Islet precursor cell (in vitro differentiated cells): ENCODE data around the gene U2SURP.
A peak's percentile ranks its signal among the peaks of the same experiment; 100 is the strongest.
"Not testable (repeated sequence)": the region's sequence is repeated elsewhere in the genome, so short reads cannot be mapped to it uniquely, and the experiment has no call there.

ENCODE experiments used
- DNase-seq: peaks from one replicate; pipeline ENCODE4 v3.0.0-alpha.2; 2018

The U2SURP gene

GRCh38 chr3:142977399-142977728 is 24.0 kb upstream of the U2SURP start:
- DNase-seq: no peak

GRCh38 chr3:142981108-142981507 is 20.3 kb upstream of the U2SURP start:
- no peak for DNase-seq

DNA sequence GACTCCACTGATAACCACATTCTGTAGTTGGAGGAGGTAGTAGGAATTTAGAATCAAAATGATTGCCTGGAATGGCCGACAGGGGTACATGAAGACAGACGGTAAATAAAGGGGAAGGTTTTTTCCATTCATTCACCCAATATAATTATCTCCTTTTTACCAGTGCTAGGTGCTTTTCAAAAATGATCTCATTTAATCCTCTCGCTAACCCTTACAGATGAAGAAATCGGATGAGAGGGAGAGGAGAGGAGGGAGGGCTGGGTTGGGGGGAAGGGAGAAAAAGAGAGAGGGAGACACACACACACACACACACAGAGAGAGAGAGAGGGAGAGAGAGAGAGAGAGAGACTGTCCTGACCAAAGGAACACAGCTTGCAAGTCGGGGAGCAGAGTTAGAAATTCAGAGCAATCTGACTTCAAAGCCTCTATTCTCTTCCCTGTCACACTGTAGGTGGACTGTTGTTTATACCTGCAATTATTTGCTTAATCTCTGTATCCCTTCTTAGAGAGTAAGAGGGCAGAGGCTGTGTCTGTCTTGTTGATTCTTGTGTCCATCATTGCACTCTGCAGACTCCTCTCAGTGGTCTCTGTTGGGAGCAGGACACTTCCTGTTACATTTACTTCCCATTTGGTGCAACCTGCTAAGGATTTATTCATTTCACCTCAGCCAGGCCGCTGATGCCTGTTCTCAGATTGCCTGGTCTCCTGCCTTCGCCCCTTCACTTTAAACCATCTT is 19.2 kb upstream of the U2SURP start:
- no peak for DNase-seq

DNA sequence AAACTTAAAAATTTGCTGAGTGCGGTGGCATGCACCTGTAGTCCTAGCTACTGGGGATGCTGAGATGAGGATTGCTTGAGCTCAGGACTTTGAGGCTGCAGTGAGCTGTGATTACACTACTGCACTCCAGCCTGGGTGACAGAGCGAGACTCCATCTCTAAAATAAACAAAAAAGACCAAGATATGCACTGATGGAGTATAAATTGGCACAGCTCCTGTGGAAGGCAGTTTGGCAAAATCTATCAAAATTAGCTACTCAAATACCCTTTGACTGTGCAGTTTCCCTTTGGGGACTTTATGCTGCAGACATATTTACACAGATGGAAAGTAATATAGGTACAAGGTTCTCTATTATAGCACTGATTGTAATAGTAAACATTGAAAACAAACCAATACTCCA is 18.1 kb upstream of the U2SURP start:
- no peak for DNase-seq

GRCh38 chr3:142984255-142984654 is 17.1 kb upstream of the U2SURP start:
- DNase-seq: no peak

DNA sequence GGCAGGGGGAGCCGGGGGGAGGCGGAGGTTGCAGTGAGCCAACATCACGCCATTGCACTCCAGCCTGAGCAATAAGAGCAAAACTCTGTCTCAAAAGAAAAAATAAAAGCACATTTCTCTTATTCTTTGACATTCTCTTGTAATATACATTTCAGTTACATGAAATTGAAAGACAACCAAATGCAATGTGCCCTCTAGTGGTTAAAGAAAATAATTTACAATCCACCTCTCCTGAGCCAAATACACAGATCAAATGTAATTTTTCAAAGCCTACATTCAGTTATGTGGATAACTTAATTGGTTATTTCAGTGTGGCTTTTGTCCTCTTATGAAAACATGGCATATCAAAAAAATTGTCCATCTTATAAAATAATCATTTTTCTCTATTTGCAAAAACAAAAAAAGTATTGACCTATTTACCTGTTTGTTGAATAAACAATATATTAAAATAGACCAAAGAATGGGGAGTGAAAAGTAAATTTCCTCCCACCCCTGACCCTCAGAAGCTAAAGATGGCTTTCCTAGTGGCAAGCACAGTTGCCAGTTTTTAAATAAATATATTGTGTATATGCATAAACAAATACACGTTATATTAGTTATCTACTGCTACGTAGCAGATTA is 14.2 kb upstream of the U2SURP start:
- DNase-seq: no peak

DNA sequence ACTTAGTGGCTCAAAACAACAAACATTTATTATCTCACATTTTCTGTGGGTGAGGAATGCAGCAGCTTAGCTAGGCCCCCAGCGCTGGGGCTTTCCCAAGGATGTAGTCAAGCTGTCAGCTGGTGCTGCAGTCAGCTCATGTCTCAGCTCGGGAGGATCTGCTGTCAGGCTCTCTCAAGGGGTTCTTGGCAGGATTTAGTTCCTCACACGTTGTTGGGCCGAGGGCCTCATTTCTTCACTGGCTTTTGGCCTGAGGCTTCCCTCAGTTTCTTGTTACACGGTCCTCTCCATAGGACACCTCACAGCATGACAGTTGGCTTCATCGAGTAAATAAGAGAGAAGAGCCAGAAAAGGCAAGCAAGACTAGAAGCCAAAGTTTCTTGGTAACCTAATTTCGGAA is 13.7 kb upstream of the U2SURP start:
- no peak for DNase-seq

DNA sequence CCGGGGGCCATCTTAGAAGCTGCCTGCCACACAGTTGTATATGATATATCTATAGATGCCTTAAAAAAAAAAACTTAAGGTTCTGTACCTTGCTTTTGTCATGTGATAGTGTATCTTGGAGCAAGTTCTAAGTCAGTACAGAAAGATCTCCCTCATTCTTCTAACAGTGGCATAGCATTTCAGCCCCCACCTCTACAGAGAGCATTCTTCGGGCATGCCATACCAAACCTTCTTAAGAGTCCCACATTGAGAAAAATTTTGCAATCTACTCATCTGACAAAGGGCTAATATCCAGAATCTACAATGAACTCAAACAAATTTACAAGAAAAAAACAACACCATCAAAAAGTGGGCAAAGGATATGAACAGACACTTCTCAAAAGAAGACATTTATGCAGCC is 13.1 kb upstream of the U2SURP start:
- DNase-seq: not testable (repeated sequence)

DNA sequence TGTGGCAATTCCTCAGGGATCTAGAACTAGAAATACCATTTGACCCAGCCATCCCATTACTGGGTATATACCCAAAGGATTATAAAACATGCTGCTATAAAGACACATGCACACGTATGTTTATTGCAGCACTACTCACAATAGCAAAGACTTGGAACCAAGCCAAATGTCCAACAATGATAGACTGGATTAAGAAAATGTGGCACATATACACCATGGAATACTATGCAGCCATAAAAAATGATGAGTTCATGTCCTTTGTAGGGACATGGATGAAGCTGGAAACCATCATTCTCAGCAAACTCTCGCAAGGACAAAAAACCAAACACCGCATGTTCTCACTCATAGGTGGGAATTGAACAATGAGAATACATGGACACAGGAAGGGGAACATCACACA is 12.5 kb upstream of the U2SURP start:
- not testable (repeated sequence) for DNase-seq

DNA sequence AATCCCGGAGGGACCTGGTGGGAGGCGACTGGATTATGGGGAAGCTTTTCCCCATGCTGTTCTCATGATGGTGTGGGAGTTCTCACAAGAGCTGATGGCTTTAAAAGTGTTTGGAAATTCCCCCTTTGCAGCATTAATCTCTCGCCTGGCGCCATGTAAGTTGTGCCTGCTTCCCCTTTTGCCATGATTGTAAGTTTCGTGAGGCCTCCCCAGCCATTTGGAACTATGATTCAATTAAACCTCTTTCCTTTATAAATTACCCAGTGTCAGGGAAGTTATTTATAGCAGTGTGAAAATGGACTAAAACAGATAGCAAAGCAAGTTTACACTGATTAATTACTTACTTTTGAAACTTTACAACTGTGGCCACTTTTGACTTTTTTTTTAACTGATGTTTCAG is 10.6 kb upstream of the U2SURP start:
- DNase-seq: no peak

DNA sequence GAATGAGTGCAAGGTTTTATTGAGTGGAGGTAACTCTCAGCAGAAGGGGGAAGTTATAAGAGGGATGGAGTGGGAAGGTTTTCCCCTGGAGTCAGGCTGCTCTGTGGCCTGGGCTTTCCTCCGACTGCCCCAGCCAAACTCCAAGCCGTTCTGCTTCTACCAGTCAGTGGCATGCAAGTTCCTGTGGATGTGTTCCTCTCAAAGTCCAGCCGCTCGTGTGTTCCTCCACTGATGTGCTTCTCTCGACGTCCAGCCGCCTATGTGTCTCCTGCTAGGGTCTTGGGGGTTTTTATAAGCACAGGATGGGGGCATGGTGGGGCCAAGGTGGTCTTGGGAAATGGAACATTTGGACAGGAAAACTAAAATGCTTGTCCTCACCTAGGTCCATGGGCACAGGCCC is 9.0 kb upstream of the U2SURP start:
- no peak for DNase-seq

GRCh38 chr3:142993958-142994442 is 7.4 kb upstream of the U2SURP start:
- DNase-seq: peak; percentile 67

DNA sequence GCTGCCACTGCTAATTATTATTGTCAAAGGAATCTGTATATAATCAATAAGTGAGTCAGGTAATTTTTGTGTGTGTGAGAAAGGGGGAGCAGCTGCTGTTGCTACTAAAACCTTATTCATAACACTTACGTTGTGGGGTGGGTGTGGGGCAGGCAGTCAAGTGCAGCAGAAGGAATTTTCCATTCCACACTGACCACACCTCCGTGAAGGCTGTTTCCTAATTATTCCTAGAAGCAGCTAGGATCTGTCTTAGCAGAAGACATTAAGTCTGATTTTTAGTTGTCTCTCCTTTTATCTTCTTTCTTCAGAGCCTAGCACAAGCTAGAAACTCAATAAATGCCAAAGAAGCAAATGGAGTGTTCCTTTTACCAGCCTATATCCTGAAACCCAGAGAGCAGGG is 4.0 kb upstream of the U2SURP start:
- no peak for DNase-seq

DNA sequence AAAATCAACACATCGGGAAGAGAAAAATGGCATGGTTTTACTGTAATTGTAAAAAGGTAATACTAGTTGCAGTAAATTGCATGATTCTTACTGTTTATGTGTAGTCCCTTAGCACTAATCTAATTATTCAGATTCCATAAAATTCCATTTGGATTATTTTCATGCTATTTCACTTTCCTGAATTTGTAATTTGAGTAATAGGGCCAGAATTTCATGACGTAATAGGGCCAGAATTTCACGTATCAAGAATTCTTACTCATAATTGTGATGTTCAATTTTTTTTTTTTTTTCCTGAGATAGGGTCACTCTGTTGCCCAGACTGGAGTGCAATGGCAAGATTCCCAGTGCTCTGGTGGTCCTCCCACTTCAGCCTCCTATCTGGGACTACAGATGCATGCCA is 2.9 kb upstream of the U2SURP start:
- no peak for DNase-seq

- peak; percentile 69 for DNase-seq
Measured at GRCh38 chr3:142999881-143000280, 1.5 kb upstream of the U2SURP start.

DNA sequence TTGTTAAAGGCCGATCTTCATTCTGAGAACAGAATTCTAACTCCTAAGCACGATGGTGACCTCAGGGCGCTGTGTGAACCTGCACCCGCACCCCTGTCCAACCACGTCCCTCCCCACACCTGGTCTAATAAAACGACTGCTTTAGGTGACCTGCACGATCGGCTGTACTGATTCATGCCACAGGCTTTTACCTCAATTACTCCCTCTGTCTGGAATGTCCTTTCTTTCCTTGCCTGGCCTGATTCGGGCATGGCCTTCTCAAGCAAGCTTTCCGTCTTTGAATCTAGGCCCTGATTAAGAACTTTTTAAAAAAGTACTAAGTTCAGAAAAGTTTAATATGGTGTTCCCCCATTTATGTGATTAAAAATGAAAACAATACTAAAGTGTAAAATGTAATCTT is 842 bp upstream of the U2SURP start:
- peak; percentile 89 for DNase-seq

DNA sequence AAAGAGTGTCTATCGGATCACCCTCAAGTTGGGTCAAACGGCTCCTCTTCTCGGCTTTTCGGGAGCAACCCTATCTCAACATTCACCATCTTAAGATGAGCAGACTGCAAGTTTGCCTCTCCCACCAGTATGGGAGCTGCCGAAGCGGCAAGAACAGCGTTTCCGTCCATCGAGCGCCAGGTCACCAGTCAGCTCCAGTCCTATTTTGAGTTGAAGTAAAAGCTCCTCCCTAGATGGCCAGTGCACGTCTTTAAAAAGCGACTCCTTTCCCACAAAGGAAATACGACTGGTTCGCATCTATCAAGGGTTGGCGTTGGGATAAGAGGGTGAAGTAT is 369 bp upstream of the U2SURP start:
- DNase-seq: no peak

DNA sequence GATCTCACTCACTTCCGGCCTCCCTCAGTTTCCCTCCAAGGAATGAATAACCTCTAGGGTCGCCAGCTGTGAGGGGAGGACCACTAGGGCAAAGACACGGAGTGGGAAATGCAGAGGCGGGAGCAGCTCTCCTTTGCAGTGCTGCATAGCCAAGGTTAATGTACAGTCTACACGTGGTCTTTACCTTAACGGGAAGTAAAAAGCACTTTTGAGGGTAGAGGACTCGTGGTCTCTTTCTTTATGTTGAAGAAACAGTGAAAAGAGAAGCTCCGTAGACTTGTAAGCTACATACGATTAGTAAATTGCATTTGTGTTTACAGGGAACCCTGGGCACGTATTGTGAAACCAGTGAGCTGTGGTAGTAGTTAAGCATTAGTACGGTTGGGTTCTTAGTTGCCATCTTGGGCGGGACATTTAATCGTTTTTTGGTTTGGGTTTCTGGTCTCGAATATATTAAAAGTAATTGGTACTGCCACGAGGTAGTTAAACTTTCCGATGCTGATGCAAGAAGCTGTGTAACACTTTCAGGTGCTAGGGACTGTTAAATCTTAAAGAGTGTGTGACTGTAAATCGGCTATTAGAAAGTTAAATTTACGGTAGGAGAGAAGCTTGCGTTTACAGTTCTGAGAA is 828 bp downstream of the U2SURP start:
- DNase-seq: no peak

DNA sequence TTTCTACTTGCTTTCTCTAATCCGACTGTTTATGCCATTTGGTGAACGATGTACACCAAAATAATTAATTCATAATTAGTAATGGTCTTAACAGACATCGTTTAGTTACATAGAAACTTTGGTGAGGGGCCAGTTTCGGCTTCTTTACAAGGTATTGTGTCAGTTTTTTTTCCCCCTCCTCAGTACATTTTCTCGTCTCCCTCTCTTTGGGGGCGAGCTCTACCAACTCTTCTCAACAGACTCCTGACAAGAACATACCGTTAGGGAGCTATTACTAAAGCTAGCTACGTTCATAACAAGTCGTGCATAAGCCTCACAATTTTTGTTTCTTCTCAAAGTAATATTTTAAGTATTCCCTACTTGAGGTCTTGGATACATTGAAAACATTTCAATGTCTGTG is 1.4 kb downstream of the U2SURP start:
- no peak for DNase-seq

GRCh38 chr3:143004823-143005222 is 3.5 kb downstream of the U2SURP start:
- DNase-seq: no peak

DNA sequence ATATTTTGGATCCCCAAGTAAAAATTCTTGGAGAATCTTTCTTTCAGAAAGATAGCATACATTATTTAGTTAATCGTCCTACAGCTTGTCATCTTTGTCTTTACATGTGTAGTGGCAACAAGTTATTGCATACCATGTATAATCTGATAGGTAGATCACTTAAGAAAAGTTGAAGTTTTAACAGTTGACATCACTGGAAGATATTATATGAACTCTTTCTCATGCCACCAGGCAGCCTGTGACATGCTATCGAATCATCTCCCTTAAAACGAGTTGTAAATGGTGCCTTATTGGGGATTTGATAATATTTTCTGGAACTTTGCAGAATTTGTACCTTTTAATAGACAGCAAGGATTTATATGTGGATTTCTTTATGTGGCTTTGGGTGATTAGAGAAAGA is 8.7 kb downstream of the U2SURP start:
- no peak for DNase-seq

GRCh38 chr3:143011705-143012104 is 10.3 kb downstream of the U2SURP start:
- no peak for DNase-seq

DNA sequence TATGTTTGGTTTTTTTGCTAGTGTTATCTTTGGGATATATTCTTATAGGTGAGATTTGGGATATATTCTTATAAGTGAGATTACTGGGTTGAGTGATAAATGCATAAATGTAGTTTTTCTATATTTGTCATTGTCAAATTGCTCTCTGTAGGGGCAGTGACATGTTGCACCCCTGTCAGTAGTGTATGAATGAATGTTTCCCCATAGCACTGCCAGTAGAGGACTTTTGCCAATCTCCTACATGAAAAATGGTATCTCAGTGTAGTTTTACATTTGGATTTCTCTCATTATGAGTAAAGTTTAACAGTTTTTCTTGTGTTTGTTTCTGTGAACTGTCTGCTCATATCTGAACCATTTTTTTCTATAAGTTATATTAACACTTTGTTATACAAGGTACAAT is 13.6 kb downstream of the U2SURP start:
- no peak for DNase-seq

DNA sequence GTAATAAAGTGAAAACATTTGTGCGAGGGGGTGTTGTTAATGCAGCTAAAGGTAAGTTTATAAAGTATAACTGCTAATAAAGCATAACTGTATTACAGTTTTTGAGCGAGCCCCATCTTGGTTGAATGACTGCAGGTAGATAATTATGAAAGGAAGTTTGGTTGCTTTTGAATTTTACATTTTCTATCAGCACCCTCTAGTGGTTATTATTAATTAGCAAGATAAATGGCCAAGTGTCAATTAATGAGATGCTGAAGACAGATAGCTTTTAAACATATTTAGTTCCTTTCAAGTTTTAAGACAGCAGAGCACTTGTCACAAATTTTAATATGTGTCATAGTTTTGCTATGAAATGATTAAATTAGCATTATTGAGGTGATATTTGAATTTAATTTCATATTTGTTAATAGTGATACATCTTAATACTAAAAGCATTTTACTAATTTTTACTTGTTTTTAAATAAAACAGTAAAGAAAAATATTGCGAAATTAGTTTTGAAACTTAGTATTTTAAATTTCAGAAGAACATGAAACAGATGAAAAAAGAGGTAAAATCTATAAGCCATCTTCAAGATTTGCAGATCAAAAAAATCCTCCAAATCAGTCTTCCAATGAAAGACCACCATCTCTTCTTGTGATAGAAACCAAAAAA is 15.1 kb downstream of the U2SURP start:
- DNase-seq: no peak
